ENCODE data around the gene ULBP1. TPM values are rescaled to one million over a fixed set of nuclear protein-coding genes. Genes with fewer than 3 reads are reported as not detected.
"Not testable (repeated sequence)": the region's sequence is repeated elsewhere in the genome, so short reads cannot be mapped to it uniquely, and the experiment has no call there.

Gene ULBP1
- total RNA-seq, 1 donor from 2014 or later, result 29.8 TPM

DNA sequence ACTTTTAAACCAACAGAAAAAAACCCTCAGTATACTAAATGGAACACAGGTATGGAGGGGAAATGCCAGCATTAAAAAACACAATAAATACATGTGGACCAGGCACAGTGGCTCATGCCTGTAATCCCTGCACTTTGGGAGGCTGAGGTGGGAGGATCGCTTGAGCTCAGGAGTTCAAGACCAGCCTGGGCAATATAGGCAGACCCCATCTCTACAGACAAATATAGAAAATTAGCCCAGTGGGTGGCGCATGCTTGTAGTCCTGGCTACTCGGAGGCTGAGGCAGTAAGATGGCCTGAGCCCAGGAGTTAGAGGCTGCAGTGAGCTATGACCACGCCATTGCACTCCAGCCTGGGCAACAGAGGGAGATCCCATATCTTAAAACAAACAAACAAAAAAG is 3.9 kb upstream of the ULBP1 start:
- H3K36me3 Mint-ChIP-seq (ENCODE audit: low read depth); H3K4me3 Mint-ChIP-seq (ENCODE audit: unreplicated experiment); H3K27ac Mint-ChIP-seq (ENCODE audit: unreplicated experiment); H3K9me3 Mint-ChIP-seq (ENCODE audit: low read depth); DNase-seq (ENCODE audit: low spot score): not testable (repeated sequence)
- H3K27me3 Mint-ChIP-seq (ENCODE audit: low read depth), result peaks cover 37% of the 10 kb centered on the region
- peaks cover 21% of the 10 kb centered on the region for H3K4me1 Mint-ChIP-seq (ENCODE audit: low read depth)

DNA sequence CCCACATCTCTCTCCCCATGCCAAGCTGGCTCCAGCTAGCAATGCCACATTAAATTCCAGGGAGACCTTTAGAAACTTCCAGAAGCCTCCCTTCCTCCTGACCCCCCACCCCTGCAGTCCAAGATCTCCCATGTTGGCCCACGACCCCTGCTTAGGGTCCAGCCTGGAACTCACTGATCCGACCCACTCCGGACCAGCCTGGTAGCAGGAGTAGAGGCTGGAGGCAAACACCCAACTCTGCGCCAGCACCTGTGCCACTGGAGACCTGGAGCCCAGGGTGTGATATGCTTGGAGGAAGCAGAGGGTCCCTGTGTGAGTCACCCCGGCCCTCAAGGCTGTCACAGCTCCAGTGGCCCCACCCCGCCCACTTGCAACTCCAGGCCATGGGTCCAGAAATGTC is 3.3 kb upstream of the ULBP1 start:
- no peaks in the 10 kb centered on the region for H3K36me3 Mint-ChIP-seq (ENCODE audit: low read depth)

GRCh38 chr6:149961728-149962425 is 1.9 kb upstream of the ULBP1 start:
- peak; percentile 52 for TF ChIP-seq CTCF (IDR thresholded peaks at IDR 0.05)
- peaks cover 29% of the 10 kb centered on the region for H3K4me1 Mint-ChIP-seq (ENCODE audit: low read depth)
- no peak overlapping the region for H3K4me3 Mint-ChIP-seq (ENCODE audit: unreplicated experiment)
- peaks cover 19% of the 10 kb centered on the region for H3K27me3 Mint-ChIP-seq (ENCODE audit: low read depth)
- H3K36me3 Mint-ChIP-seq (ENCODE audit: low read depth), result no peaks in the 10 kb centered on the region
- DNase-seq (ENCODE audit: low spot score), result no peak
- no peaks in the 10 kb centered on the region for H3K9me3 Mint-ChIP-seq (ENCODE audit: low read depth)
- no peak overlapping the region for H3K27ac Mint-ChIP-seq (ENCODE audit: unreplicated experiment)

More for the DNA sequence above, 3.3 kb upstream of the ULBP1 start:
- Mint-ChIP-seq H3K4me3 (ENCODE audit: unreplicated experiment) (no peak overlapping the region), H3K27me3 (ENCODE audit: low read depth) (peaks cover 31% of the 10 kb centered on the region), H3K27ac (ENCODE audit: unreplicated experiment) (no peak overlapping the region), H3K9me3 (ENCODE audit: low read depth) (no peaks in the 10 kb centered on the region), H3K4me1 (ENCODE audit: low read depth) (peaks cover 22% of the 10 kb centered on the region)
- no peak for TF ChIP-seq CTCF (IDR thresholded peaks at IDR 0.05)
- no peak for DNase-seq (ENCODE audit: low spot score)

DNA sequence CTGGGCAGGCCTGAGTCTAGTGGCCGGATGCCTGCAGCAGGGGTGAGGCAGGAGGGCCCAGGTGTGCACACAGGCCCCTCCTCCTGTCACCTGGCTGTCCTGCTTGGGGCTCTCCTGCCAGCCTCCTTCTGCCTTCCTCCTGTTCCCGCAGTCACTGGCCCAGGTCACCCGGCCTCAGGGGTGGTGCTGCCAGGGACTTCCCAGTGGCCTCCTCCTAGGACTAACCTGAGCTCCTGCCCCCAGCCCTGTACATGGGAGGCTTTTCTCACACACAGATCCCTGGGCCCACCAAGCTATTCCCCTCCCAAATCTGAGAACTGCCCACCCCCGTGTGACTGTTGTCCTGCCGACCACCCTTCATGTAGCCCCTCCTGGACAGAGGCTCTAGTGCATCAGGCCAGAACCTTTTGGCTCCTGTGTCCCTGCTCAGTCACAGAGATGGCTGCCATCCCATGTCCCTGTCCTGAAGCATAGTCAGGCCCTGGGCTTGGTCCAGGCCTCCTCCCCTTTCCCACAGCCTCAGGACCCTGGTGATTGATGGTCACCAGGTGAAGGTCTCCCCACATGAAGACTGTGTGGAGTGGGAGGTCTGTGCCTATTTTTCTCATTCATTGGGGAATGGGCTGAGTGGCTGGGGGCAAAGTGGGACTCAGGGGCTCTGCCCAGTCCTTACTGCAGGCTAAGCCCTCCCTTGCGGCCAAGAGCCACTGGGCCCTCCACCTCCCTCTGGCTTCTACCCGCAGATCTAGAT is 1.1 kb upstream of the ULBP1 start:
- no peak for DNase-seq (ENCODE audit: low spot score)
- H3K4me1 Mint-ChIP-seq (ENCODE audit: low read depth), result peaks cover 29% of the 10 kb centered on the region
- H3K4me3 Mint-ChIP-seq (ENCODE audit: unreplicated experiment), result peak overlapping the region; percentile 99
- TF ChIP-seq CTCF (IDR thresholded peaks at IDR 0.05), result no peak
- H3K9me3 Mint-ChIP-seq (ENCODE audit: low read depth), result no peaks in the 10 kb centered on the region
- H3K27ac Mint-ChIP-seq (ENCODE audit: unreplicated experiment), result peak overlapping the region; percentile 95
- H3K36me3 Mint-ChIP-seq (ENCODE audit: low read depth), result no peaks in the 10 kb centered on the region
- H3K27me3 Mint-ChIP-seq (ENCODE audit: low read depth), result peaks cover 19% of the 10 kb centered on the region

DNA sequence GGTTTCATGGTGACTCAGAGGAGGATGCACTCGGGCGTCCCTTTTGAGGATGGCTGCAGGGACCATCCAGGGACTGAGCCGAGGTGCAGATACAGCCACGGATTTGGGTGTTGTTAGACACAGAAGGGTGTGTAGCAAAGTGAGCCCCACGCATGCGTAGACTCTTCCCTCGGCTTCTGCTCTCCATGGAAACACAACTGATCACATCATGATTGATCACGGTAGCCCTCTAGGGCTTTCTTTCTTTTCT is 606 bp upstream of the ULBP1 start:
- H3K27me3 Mint-ChIP-seq (ENCODE audit: low read depth), result peaks cover 18% of the 10 kb centered on the region

More for the DNA sequence above, 606 bp upstream of the ULBP1 start:
- no peak for TF ChIP-seq CTCF (IDR thresholded peaks at IDR 0.05)
- DNase-seq (ENCODE audit: low spot score), result no peak
- Mint-ChIP-seq H3K4me1 (ENCODE audit: low read depth) (peaks cover 29% of the 10 kb centered on the region), H3K36me3 (ENCODE audit: low read depth) (no peaks in the 10 kb centered on the region), H3K4me3 (ENCODE audit: unreplicated experiment) (peak overlapping the region; percentile 99), H3K27ac (ENCODE audit: unreplicated experiment) (peak overlapping the region; percentile 95), H3K9me3 (ENCODE audit: low read depth) (no peaks in the 10 kb centered on the region)
